Panc1 (cell line): ENCODE data around the gene EMP2. TPM values are rescaled to one million over a fixed set of nuclear protein-coding genes. Genes with fewer than 3 reads are reported as not detected.

Source experiments
- ATAC-seq: fragments of 200-7000 bp; cut with Tn5 transposase; 2 replicates; pipeline ENCODE4 v1.9.1; 2020; ENCODE audit warnings: mild to moderate bottlenecking, moderate library complexity
- BruUV-seq: library from RNA; stranded (reverse); fragments of 400-500 nt; replicated peaks from 2 replicates; lab custom pipeline; 2021; lab: Mats Ljungman, UMichigan
- CTCF ChIA-PET: fragments of 300-600 bp; sonication (Branson Sonifier 250); formaldehyde crosslinking; loops from one replicate; lab custom pipeline; 2022; ENCODE audit warnings: antibody characterized with exemption; lab: Charles Lee
- POLR2A ChIA-PET: fragments of 300-600 bp; sonication (Branson Sonifier 250); formaldehyde crosslinking; loops from one replicate; lab custom pipeline; 2022; ENCODE audit warnings: antibody characterized with exemption; lab: Charles Lee
- DNase-seq: peaks from one replicate; pipeline ENCODE4 v3.0.0-alpha.2; 2010; ENCODE audit warnings: low read depth, low spot score
- H3K27ac ChIP-seq: 2 replicates; pipeline ENCODE4 v1.5.1; 2011; ENCODE audit warnings: mild to moderate bottlenecking, low read length, inconsistent platforms
- H3K27me3 ChIP-seq: fragments of 200-500 bp; sonication (Bioruptor generic); 2 replicates; pipeline ENCODE4 v1.6.0; 2014; ENCODE audit warnings: low read length, inconsistent platforms; ENCODE audit not compliant: control insufficient read depth, insufficient read depth
- H3K36me3 ChIP-seq: fragments of 200-500 bp; sonication (Bioruptor generic); 2 replicates; pipeline ENCODE4 v1.5.1; 2014; ENCODE audit warnings: inconsistent platforms, mild to moderate bottlenecking, low read length, moderate library complexity; ENCODE audit not compliant: control insufficient read depth, insufficient read depth
- H3K4me1 ChIP-seq: 2 replicates; pipeline ENCODE4 v1.5.1; 2011; ENCODE audit warnings: inconsistent platforms, mild to moderate bottlenecking, low read length, moderate library complexity; ENCODE audit not compliant: control insufficient read depth, insufficient read depth
- H3K4me3 ChIP-seq, 2 experiments: 2 replicates each; pipeline ENCODE4 v1.5.1; 2011 to 2012; ENCODE audit warnings: low read depth in 2 of 2, low read length in 2 of 2, mild to moderate bottlenecking in 2 of 2, inconsistent platforms in 1 of 2, moderate library complexity in 1 of 2
- H3K9me3 ChIP-seq: fragments of 200-500 bp; sonication (Bioruptor generic); 2 replicates; pipeline ENCODE4 v1.5.1; 2014; ENCODE audit warnings: low read depth, mild to moderate bottlenecking, inconsistent platforms, low read length, moderate library complexity; ENCODE audit not compliant: control insufficient read depth, insufficient read depth
- POLR2AphosphoS5 ChIP-seq: IDR thresholded peaks from 2 replicates; pipeline ENCODE4 v1.6.1; 2012; ENCODE audit warnings: mild to moderate bottlenecking, low read depth, low read length, moderate library complexity
- SIN3A ChIP-seq: IDR thresholded peaks from 2 replicates; pipeline ENCODE4 v1.6.1; 2012; ENCODE audit warnings: low read depth, mild to moderate bottlenecking, low read length, moderate library complexity, borderline replicate concordance; ENCODE audit not compliant: insufficient read depth
- TCF7L2 ChIP-seq: IDR thresholded peaks from 2 replicates; pipeline ENCODE4 v1.6.1; 2011; ENCODE audit warnings: mild to moderate bottlenecking, low read depth, low read length, inconsistent platforms
- in situ Hi-C: cut with HindIII; loops from 2 replicates; pipeline ENCODE4 v1.10.0; 2016; ENCODE audit warnings: low sequenced_read_pairs, low pct_unique_long_range_greater_than_20kb
- intact Hi-C: fragments of 100-400 bp; cut with micrococcal nuclease; formaldehyde crosslinking; loops from one replicate; pipeline ENCODE4 v1.10.0; 2022; ENCODE audit not compliant: unreplicated experiment
- total RNA-seq: library from RNA; stranded (reverse); gene quantifications from one replicate; pipeline ENCODE4 v1.2.1, GENCODE V29; 2021; ENCODE audit not compliant: unreplicated experiment
- TF ChIP-seq, protein P1 (sequence below): fragments of 450-650 bp; IDR thresholded peaks from 2 replicates; pipeline ENCODE4 v1.5.1; 2017; ENCODE audit warnings: mild to moderate bottlenecking
- TF ChIP-seq, protein P2 (sequence below), 2 experiments: IDR thresholded peaks; 2 replicates each; pipeline ENCODE4 v1.6.1; 2011 to 2012; ENCODE audit warnings: low read depth in 2 of 2, control low read depth in 1 of 2, low read length in 1 of 2, mild to moderate bottlenecking in 1 of 2, moderate library complexity in 1 of 2; ENCODE audit not compliant: insufficient read depth in 1 of 2

Gene EMP2
- total RNA-seq, 1 experiment from 2014 or later, result 13.8 TPM

DNA sequence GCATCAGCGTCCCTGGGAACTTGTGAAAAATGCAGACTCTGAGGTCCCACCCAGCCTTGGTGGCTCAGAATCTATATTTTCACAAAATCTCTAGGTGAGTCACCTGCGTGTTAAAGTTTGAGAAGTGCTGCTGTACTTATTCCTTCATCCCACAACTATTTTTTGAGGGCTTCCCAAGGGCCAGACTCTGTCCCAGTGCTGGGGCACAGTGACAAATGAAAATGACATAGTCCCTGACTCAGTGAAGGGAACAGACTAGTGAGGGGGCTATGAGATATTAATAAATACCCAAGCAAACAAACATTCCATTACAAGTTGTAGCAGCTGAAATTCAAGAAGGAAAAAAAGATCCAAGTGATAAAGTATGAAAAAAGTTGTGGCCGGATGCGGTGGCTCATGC lies 9.9 kb upstream of the EMP2 start:
- Histone ChIP-seq H3K27ac (no peak overlapping the region), H3K4me3 (no peak overlapping the region), H3K27me3 (peaks cover 12% of the 10 kb centered on the region), H3K4me1 (no peaks in the 10 kb centered on the region), H3K36me3 (no peaks in the 10 kb centered on the region), H3K9me3 (no peaks in the 10 kb centered on the region)
- ATAC-seq (no peak), DNase-seq (no peak)
- in situ Hi-C loops (no loop called here), intact Hi-C loops (no loop called here)
- TF ChIP-seq, protein P1, sequence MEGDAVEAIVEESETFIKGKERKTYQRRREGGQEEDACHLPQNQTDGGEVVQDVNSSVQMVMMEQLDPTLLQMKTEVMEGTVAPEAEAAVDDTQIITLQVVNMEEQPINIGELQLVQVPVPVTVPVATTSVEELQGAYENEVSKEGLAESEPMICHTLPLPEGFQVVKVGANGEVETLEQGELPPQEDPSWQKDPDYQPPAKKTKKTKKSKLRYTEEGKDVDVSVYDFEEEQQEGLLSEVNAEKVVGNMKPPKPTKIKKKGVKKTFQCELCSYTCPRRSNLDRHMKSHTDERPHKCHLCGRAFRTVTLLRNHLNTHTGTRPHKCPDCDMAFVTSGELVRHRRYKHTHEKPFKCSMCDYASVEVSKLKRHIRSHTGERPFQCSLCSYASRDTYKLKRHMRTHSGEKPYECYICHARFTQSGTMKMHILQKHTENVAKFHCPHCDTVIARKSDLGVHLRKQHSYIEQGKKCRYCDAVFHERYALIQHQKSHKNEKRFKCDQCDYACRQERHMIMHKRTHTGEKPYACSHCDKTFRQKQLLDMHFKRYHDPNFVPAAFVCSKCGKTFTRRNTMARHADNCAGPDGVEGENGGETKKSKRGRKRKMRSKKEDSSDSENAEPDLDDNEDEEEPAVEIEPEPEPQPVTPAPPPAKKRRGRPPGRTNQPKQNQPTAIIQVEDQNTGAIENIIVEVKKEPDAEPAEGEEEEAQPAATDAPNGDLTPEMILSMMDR, result no peak
- TF ChIP-seq SIN3A (no peak), TCF7L2 (no peak), POLR2AphosphoS5 (no peak)
- TF ChIP-seq, protein P2, sequence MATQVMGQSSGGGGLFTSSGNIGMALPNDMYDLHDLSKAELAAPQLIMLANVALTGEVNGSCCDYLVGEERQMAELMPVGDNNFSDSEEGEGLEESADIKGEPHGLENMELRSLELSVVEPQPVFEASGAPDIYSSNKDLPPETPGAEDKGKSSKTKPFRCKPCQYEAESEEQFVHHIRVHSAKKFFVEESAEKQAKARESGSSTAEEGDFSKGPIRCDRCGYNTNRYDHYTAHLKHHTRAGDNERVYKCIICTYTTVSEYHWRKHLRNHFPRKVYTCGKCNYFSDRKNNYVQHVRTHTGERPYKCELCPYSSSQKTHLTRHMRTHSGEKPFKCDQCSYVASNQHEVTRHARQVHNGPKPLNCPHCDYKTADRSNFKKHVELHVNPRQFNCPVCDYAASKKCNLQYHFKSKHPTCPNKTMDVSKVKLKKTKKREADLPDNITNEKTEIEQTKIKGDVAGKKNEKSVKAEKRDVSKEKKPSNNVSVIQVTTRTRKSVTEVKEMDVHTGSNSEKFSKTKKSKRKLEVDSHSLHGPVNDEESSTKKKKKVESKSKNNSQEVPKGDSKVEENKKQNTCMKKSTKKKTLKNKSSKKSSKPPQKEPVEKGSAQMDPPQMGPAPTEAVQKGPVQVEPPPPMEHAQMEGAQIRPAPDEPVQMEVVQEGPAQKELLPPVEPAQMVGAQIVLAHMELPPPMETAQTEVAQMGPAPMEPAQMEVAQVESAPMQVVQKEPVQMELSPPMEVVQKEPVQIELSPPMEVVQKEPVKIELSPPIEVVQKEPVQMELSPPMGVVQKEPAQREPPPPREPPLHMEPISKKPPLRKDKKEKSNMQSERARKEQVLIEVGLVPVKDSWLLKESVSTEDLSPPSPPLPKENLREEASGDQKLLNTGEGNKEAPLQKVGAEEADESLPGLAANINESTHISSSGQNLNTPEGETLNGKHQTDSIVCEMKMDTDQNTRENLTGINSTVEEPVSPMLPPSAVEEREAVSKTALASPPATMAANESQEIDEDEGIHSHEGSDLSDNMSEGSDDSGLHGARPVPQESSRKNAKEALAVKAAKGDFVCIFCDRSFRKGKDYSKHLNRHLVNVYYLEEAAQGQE (IDR thresholded peaks at IDR 0.05; ENCODE audit: insufficient read depth in 1 of 2, low read depth in 2 of 2, low read length in 1 of 2), result no peak
- ChIA-PET CTCF (no interaction called here), POLR2A (no interaction called here)
- BruUV-seq, result no TSS peak

DNA sequence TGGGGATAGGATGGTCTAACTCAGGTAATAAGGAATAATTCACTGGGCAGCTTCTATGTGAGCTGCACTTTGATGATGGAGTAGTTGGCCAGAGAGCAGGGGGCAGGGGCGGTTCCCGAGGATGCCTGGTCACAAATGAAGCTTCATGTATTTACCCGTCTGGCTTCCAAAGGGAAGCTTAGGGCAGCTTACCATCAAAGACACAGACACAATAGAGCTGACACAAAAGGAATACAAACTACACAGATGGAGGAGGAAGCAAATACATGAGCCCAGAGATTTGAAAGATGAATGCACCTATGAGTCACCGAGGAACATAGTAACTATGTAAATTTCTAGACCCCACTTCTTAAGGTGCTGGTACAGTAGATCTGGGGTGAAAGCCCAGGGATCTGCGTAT lies 8.7 kb upstream of the EMP2 start:
- no peak for ATAC-seq
- POLR2A ChIA-PET, result no interaction called here
- no peaks in the 10 kb centered on the region for H3K36me3 ChIP-seq

More for the DNA sequence above, 8.7 kb upstream of the EMP2 start:
- no peak overlapping the region for H3K4me3 ChIP-seq
- CTCF ChIA-PET, result no interaction called here
- no peaks in the 10 kb centered on the region for H3K4me1 ChIP-seq
- no peaks in the 10 kb centered on the region for H3K9me3 ChIP-seq
- TF ChIP-seq, protein P1, result no peak
- TF ChIP-seq TCF7L2 (no peak), POLR2AphosphoS5 (no peak), SIN3A (no peak)
- TF ChIP-seq, protein P2 (IDR thresholded peaks at IDR 0.05; ENCODE audit: insufficient read depth in 1 of 2, low read depth in 2 of 2, low read length in 1 of 2), result no peak
- no peak for DNase-seq
- peaks cover 14% of the 10 kb centered on the region for H3K27me3 ChIP-seq
- in situ Hi-C loops (no loop called here), intact Hi-C loops (loop anchor here (10.0 kb wide), 1 partner anchor 64 kb away; no protein-coding TSS in a partner anchor)
- no peak overlapping the region for H3K27ac ChIP-seq
- no TSS peak for BruUV-seq
